ENCODE measurements around the gene MACROD2. TPM values are rescaled to one million over a fixed set of nuclear protein-coding genes. Genes with fewer than 3 reads are reported as not detected.

The MACROD2 gene
- total RNA-seq, 4 donors from 2014 or later: 2.1 to 28.1 (median 12.6) TPM

- no peaks in the 10 kb centered on the region for H3K36me3 ChIP-seq
- no peak overlapping the region for H3K27ac ChIP-seq
- TF ChIP-seq CTCF (IDR thresholded peaks at IDR 0.05) (no peak), POLR2A (IDR thresholded peaks at IDR 0.05) (no peak)
- H3K27me3 ChIP-seq: no peaks in the 10 kb centered on the region
- intact Hi-C loops (cut with DNase I; ENCODE audit: low total_unique reads): no loop called here
- no peaks in the 10 kb centered on the region for H3K9me3 ChIP-seq
- H3K4me3 ChIP-seq: no peak overlapping the region
- no peak for DNase-seq
- no peaks in the 10 kb centered on the region for H3K4me1 ChIP-seq
Measured at GRCh38 chr20:14745830-14746229, 750.5 kb downstream of the MACROD2 start.

- intact Hi-C loops (cut with DNase I; ENCODE audit: low total_unique reads): no loop called here
- Histone ChIP-seq H3K4me3 (no peak overlapping the region), H3K27me3 (no peaks in the 10 kb centered on the region), H3K36me3 (no peaks in the 10 kb centered on the region), H3K9me3 (no peaks in the 10 kb centered on the region), H3K4me1 (no peaks in the 10 kb centered on the region), H3K27ac (no peak overlapping the region)
- TF ChIP-seq CTCF (IDR thresholded peaks at IDR 0.05) (no peak), POLR2A (IDR thresholded peaks at IDR 0.05) (no peak)
- DNase-seq: no peak
Measured at GRCh38 chr20:14751191-14751590, 755.9 kb downstream of the MACROD2 start.

GRCh38 chr20:14757728-14758127 is 762.4 kb downstream of the MACROD2 start:
- H3K27ac ChIP-seq: no peak overlapping the region
- H3K4me1 ChIP-seq: no peaks in the 10 kb centered on the region
- H3K36me3 ChIP-seq: no peaks in the 10 kb centered on the region
- H3K9me3 ChIP-seq: no peaks in the 10 kb centered on the region
- no peaks in the 10 kb centered on the region for H3K27me3 ChIP-seq
- no peak for DNase-seq
- intact Hi-C loops (cut with DNase I; ENCODE audit: low total_unique reads): no loop called here
- H3K4me3 ChIP-seq: no peak overlapping the region
- TF ChIP-seq CTCF (IDR thresholded peaks at IDR 0.05) (no peak), POLR2A (IDR thresholded peaks at IDR 0.05) (no peak)

GRCh38 chr20:14758356-14758755 is 763.0 kb downstream of the MACROD2 start:
- TF ChIP-seq POLR2A (IDR thresholded peaks at IDR 0.05) (no peak), CTCF (IDR thresholded peaks at IDR 0.05) (no peak)
- no peaks in the 10 kb centered on the region for H3K9me3 ChIP-seq
- H3K4me1 ChIP-seq: no peaks in the 10 kb centered on the region
- DNase-seq: no peak
- H3K36me3 ChIP-seq: no peaks in the 10 kb centered on the region
- intact Hi-C loops (cut with DNase I; ENCODE audit: low total_unique reads): no loop called here
- H3K27me3 ChIP-seq: no peaks in the 10 kb centered on the region
- H3K27ac ChIP-seq: no peak overlapping the region
- no peak overlapping the region for H3K4me3 ChIP-seq

GRCh38 chr20:14759979-14760378 is 764.7 kb downstream of the MACROD2 start:
- Histone ChIP-seq H3K9me3 (no peaks in the 10 kb centered on the region), H3K27ac (no peak overlapping the region)
- intact Hi-C loops (cut with DNase I; ENCODE audit: low total_unique reads): no loop called here

More at GRCh38 chr20:14759979-14760378, 764.7 kb downstream of the MACROD2 start:
- no peak for TF ChIP-seq POLR2A (IDR thresholded peaks at IDR 0.05)
- no peak for TF ChIP-seq CTCF (IDR thresholded peaks at IDR 0.05)
- DNase-seq: no peak
- Histone ChIP-seq H3K4me3 (no peak overlapping the region), H3K27me3 (no peaks in the 10 kb centered on the region), H3K4me1 (no peaks in the 10 kb centered on the region), H3K36me3 (no peaks in the 10 kb centered on the region)

Measured in uterus (tissue), 4 donors.